Hepatocyte (in vitro differentiated cells): Measurements from ENCODE around the gene PACRG. TPM values are rescaled to one million over a fixed set of nuclear protein-coding genes. Genes with fewer than 3 reads are reported as not detected.

ENCODE experiments used
- DNase-seq: peaks from one replicate; pipeline ENCODE4 v3.0.0-alpha.2; 2016; ENCODE audit warnings: low spot score
- H2AFZ ChIP-seq: fragments of 200-600 bp; sonication (generic); 2 replicates; pipeline ENCODE4 v1.6.0; 2016; ENCODE audit warnings: antibody characterized with exemption, mild to moderate bottlenecking
- H3K27ac ChIP-seq: fragments of 200-600 bp; sonication (generic); 2 replicates; pipeline ENCODE4 v1.5.1; 2016; ENCODE audit warnings: mild to moderate bottlenecking
- H3K27me3 ChIP-seq: fragments of 200-600 bp; sonication (generic); 2 replicates; pipeline ENCODE4 v1.6.1; 2016
- H3K36me3 ChIP-seq: fragments of 200-600 bp; sonication (generic); replicated peaks from 2 replicates; pipeline ENCODE4 v1.5.1; 2016; ENCODE audit warnings: low read depth; ENCODE audit not compliant: insufficient read depth
- H3K4me1 ChIP-seq: fragments of 200-600 bp; sonication (generic); 2 replicates; pipeline ENCODE4 v1.5.1; 2016; ENCODE audit warnings: mild to moderate bottlenecking, moderate library complexity; ENCODE audit not compliant: insufficient read depth
- H3K4me2 ChIP-seq: fragments of 200-600 bp; sonication (generic); 2 replicates; pipeline ENCODE4 v1.6.0; 2016
- H3K4me3 ChIP-seq: fragments of 200-600 bp; sonication (generic); 2 replicates; pipeline ENCODE4 v1.5.1; 2016; ENCODE audit warnings: mild to moderate bottlenecking
- H3K79me2 ChIP-seq: fragments of 200-600 bp; sonication (generic); 2 replicates; pipeline ENCODE4 v1.6.0; 2017; ENCODE audit warnings: mild to moderate bottlenecking
- H3K9me2 ChIP-seq: fragments of 200-600 bp; sonication (generic); replicated peaks from 2 replicates; pipeline ENCODE4 v1.6.0; 2017; ENCODE audit warnings: mild to moderate bottlenecking; ENCODE audit not compliant: insufficient read depth
- H3K9me3 ChIP-seq: fragments of 200-600 bp; sonication (generic); 2 replicates; pipeline ENCODE4 v1.5.1; 2016; ENCODE audit warnings: low read depth, mild to moderate bottlenecking
- H4K20me1 ChIP-seq: fragments of 200-600 bp; sonication (generic); 2 replicates; pipeline ENCODE4 v1.6.0; 2016; ENCODE audit warnings: mild to moderate bottlenecking; ENCODE audit not compliant: insufficient read depth, poor library complexity, severe bottlenecking
- CTCF ChIP-seq: fragments of 200-600 bp; sonication (generic); IDR thresholded peaks from 2 replicates; pipeline ENCODE4 v1.5.1; 2016; ENCODE audit warnings: antibody characterized with exemption, mild to moderate bottlenecking; ENCODE audit not compliant: poor library complexity
- EZH2 ChIP-seq: fragments of 200-600 bp; sonication (generic); IDR thresholded peaks from 2 replicates; pipeline ENCODE4 v1.6.1; 2016; ENCODE audit warnings: antibody characterized with exemption, mild to moderate bottlenecking, borderline replicate concordance
- EZH2phosphoT487 ChIP-seq: fragments of 200-600 bp; sonication (generic); IDR thresholded peaks from one replicate; pipeline ENCODE4 v1.6.1; 2018; ENCODE audit warnings: antibody characterized with exemption, mild to moderate bottlenecking, low read depth, moderate library complexity; ENCODE audit not compliant: unreplicated experiment, severe bottlenecking
- WGBS: methylation state at CpG from one replicate; pipeline ENCODE4 v1.1.6; 2016; ENCODE audit warnings: low lambda C conversion rate; ENCODE audit errors: missing lambda C conversion rate; 5-methylcytosine and 5-hydroxymethylcytosine counted together
- polyA plus RNA-seq: library from polyadenylated mRNA; unstranded; fragments of >200 nt; fragmentation: Nextera tagmentation; extraction: Ambion mirVana; gene quantifications from 2 replicates; pipeline ENCODE4 v1.2.1, GENCODE V29; 2016
- total RNA-seq: library from RNA; depleted of rRNA; stranded (reverse); fragments of >200 nt; gene quantifications from 2 replicates; pipeline ENCODE4 v1.2.3, GENCODE V29; 2014

The PACRG gene
- total and polyA plus RNA-seq, 2 experiments from 2014 or later = 0.91 to 2.6 TPM

GRCh38 chr6:162999575-163000285, 272.0 kb downstream of the PACRG start:
- no peaks in the 10 kb centered on the region for H3K36me3 ChIP-seq
- 82% methylated on average over 5 of the region's 5 CpGs for WGBS
- H3K27me3 ChIP-seq = no peaks in the 10 kb centered on the region
- H3K79me2 ChIP-seq = no peaks in the 10 kb centered on the region
- no peaks in the 10 kb centered on the region for H3K9me3 ChIP-seq
- H3K9me2 ChIP-seq = no peaks in the 10 kb centered on the region
- H3K4me2 ChIP-seq = no peak overlapping the region
- no peaks in the 10 kb centered on the region for H4K20me1 ChIP-seq
- H3K27ac ChIP-seq = no peak overlapping the region
- DNase-seq = no peak
- H2AFZ ChIP-seq = no peak overlapping the region
- TF ChIP-seq EZH2phosphoT487 (no peak), EZH2 (no peak)
- H3K4me1 ChIP-seq = no peaks in the 10 kb centered on the region
- H3K4me3 ChIP-seq = no peak overlapping the region

- 69% methylated on average over 3 of the region's 3 CpGs for WGBS
- Histone ChIP-seq H3K27ac (no peak overlapping the region), H3K4me3 (no peak overlapping the region), H4K20me1 (no peaks in the 10 kb centered on the region), H3K9me3 (no peaks in the 10 kb centered on the region), H3K36me3 (no peaks in the 10 kb centered on the region), H3K4me1 (no peaks in the 10 kb centered on the region), H2AFZ (no peak overlapping the region), H3K79me2 (no peaks in the 10 kb centered on the region), H3K4me2 (no peak overlapping the region), H3K27me3 (no peaks in the 10 kb centered on the region), H3K9me2 (no peaks in the 10 kb centered on the region)
- no peak for DNase-seq
- TF ChIP-seq EZH2phosphoT487 (no peak), CTCF (no peak), EZH2 (no peak)
These were observed 273.6 kb downstream of the PACRG start for GRCh38 chr6:163001330-163001729.

GRCh38 chr6:163008186-163008585, 280.4 kb downstream of the PACRG start:
- WGBS = 70% methylated on average over 6 of the region's 6 CpGs
- H2AFZ ChIP-seq = no peak overlapping the region
- no peak for DNase-seq

More at GRCh38 chr6:163008186-163008585, 280.4 kb downstream of the PACRG start:
- Histone ChIP-seq H3K36me3 (no peaks in the 10 kb centered on the region), H4K20me1 (no peaks in the 10 kb centered on the region), H3K4me1 (no peaks in the 10 kb centered on the region), H3K9me3 (no peaks in the 10 kb centered on the region), H3K9me2 (no peaks in the 10 kb centered on the region), H3K27me3 (no peaks in the 10 kb centered on the region), H3K27ac (no peak overlapping the region), H3K79me2 (no peaks in the 10 kb centered on the region), H3K4me3 (no peak overlapping the region), H3K4me2 (no peak overlapping the region)
- no peak for TF ChIP-seq EZH2
- no peak for TF ChIP-seq EZH2phosphoT487
- TF ChIP-seq CTCF = no peak
